ENCODE data around the gene UBAC2.
"Not testable (repeated sequence)": the region's sequence is repeated elsewhere in the genome, so short reads cannot be mapped to it uniquely, and the experiment has no call there.

UBAC2 gene

GRCh38 chr13:99383946-99384345, 183.3 kb downstream of the UBAC2 start:
- no peak for TF ChIP-seq ZFX (IDR thresholded peaks at IDR 0.05; ENCODE audit: borderline replicate concordance)
- no peak for TF ChIP-seq CTCF (IDR thresholded peaks at IDR 0.05)
- H3K27ac ChIP-seq, result no peak overlapping the region

DNA sequence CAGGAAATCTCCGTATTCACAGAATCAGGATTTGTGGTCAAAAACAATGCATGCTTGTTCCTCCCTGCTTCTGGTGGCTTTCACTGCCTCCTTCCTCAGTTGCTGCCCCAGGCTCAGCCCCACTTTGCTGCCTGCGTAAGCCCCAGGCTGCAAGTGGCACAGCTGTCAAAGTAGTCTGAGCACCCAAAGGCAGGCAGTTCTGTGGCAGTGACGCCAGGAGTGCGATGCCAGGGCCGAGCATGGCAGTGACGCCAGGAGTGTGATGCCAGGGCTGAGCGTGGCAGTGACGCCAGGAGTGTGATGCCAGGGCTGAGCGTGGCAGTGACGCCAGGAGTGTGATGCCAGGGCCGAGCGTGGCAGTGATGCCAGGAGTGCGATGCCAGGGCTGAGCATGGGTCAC, 183.8 kb downstream of the UBAC2 start:
- H3K27ac ChIP-seq, result no peak overlapping the region

DNA sequence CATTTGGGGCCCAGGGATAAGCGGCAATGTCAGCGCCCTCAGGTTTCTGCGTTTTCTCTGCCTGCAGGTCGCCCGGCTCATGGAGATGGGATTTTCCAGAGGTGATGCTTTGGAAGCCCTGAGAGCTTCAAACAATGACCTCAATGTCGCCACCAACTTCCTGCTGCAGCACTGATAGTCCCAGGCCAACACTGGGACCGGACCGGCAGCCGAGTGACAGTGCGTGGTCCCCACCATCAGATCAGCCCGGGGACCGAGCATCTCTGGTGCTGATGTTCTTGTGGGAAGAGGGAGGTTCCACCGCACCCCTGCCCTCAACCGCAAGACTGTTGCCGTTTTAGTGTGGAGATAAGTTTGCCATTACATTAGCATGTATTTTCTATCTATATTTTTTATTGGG, 184.5 kb downstream of the UBAC2 start:
- H3K27ac ChIP-seq, result no peak overlapping the region
- TF ChIP-seq ZFX (IDR thresholded peaks at IDR 0.05; ENCODE audit: borderline replicate concordance) (no peak), CTCF (IDR thresholded peaks at IDR 0.05) (no peak)

More for the DNA sequence above, 183.8 kb downstream of the UBAC2 start:
- TF ChIP-seq CTCF (IDR thresholded peaks at IDR 0.05) (no peak), ZFX (IDR thresholded peaks at IDR 0.05; ENCODE audit: borderline replicate concordance) (no peak)

DNA sequence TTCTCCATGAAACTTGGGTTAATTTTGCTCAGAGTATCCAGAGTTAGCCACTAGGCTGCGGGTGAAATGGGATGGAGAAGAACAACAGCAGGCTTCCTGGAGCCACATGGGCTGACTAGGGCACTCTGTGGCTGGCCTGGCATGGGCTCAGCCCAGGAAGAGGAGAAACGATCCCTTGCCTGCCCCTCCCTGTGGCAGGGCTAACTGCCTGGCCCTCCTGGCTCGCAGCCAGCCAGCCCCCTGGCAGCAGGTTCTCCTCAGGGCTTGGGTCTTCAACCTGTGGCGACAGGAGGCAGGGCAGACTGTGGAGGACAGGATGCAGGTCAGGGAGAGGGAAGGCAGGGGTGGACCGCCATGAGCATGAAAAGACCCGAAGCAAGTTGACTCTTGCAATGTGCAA, 185.3 kb downstream of the UBAC2 start:
- no peak overlapping the region for H3K27ac ChIP-seq
- TF ChIP-seq CTCF (IDR thresholded peaks at IDR 0.05), result no peak
- no peak for TF ChIP-seq ZFX (IDR thresholded peaks at IDR 0.05; ENCODE audit: borderline replicate concordance)

DNA sequence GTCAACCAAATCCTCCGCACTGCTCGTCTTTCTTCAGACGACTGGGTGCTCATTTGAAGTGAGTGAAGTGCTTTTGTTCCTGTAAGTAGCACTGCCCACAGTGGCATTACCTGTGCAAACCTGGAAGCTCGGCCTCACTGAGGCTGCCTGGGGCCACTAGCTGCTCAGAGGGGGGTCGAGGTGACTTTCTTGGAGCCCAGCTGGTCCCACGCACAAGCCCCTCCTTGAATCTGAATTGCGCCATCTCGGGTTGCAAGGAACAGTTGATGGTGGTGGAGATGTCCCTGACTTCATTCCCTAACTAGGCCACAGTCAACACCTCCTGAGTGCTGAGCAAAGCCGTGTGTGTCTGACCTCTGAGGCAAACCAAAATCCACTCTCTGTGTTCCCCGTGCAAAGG, 185.8 kb downstream of the UBAC2 start:
- TF ChIP-seq CTCF (IDR thresholded peaks at IDR 0.05), result no peak
- TF ChIP-seq ZFX (IDR thresholded peaks at IDR 0.05; ENCODE audit: borderline replicate concordance), result no peak

GRCh38 chr13:99386911-99387788, 186.5 kb downstream of the UBAC2 start:
- TF ChIP-seq CTCF (IDR thresholded peaks at IDR 0.05), result peak; percentile 73
- TF ChIP-seq ZFX (IDR thresholded peaks at IDR 0.05; ENCODE audit: borderline replicate concordance), result no peak
- no peak overlapping the region for H3K27ac ChIP-seq

More for the DNA sequence above, 185.8 kb downstream of the UBAC2 start:
- H3K27ac ChIP-seq, result no peak overlapping the region

DNA sequence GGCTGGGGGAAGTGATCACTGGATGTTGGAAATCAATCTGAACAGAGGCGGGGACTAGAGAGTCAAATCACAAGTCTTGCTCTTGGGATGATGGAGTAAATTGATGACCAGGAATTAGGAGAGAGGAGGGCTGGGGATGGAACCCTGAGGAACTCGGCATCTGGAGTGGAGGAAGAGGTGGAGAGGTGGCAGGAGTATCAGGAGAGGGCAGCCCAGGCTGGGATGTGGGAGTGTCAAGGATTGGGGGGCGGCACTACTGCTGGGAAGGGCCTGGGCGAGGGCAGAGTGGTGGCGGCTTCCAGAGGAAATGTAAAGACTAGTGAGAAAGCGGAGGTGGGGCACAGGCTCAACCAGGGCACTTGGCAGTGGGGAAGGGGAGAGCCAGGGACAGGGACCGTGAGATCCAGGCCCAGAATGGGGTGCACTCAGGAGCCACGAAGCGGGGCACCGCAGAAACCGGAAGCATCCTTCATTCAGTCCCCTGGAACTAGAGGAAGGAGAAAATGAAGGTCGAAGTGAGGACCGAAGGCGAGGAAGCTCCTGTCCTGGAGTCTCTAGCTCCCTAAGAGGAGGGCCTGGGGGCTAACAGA, 187.8 kb downstream of the UBAC2 start:
- TF ChIP-seq ZFX (IDR thresholded peaks at IDR 0.05; ENCODE audit: borderline replicate concordance) (no peak), CTCF (IDR thresholded peaks at IDR 0.05) (no peak)
- H3K27ac ChIP-seq, result no peak overlapping the region

DNA sequence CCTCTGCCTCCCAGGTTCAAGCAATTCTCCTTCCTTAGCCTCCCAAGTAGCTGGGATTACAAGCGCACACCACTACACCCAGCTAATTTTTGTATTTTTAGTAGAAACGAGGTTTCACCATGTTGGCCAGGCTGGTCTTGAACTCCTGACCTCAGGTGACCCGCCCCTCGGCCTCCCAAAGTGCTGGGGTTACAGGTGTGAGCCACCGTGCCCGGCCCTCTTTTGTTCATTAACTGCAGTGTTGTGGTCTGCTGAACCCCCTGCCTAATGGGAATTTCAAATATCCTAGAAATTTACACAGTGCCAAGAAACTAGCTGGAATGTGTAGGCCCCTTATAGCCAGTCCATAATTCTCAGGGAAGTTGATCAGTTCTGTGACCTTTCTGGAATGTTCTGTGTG, 188.4 kb downstream of the UBAC2 start:
- H3K27ac ChIP-seq, result not testable (repeated sequence)
